Glutamatergic neuron (in vitro differentiated cells): ENCODE measurements around the gene MSL3. TPM values are rescaled to one million over a fixed set of nuclear protein-coding genes. Genes with fewer than 3 reads are reported as not detected.

Experiments used
- DNase-seq: peaks from one replicate; pipeline ENCODE4 v3.0.0; 2022
- H3K27ac Mint-ChIP-seq: one replicate; pipeline ENCODE4 v1.8.0; 2020; ENCODE audit warnings: mild to moderate bottlenecking, mixed read lengths, inconsistent platforms; ENCODE audit not compliant: unreplicated experiment
- H3K27me3 Mint-ChIP-seq: one replicate; pipeline ENCODE4 v1.8.0; 2020; ENCODE audit warnings: mild to moderate bottlenecking, moderate library complexity, mixed read lengths, inconsistent platforms; ENCODE audit not compliant: unreplicated experiment
- H3K36me3 Mint-ChIP-seq: one replicate; pipeline ENCODE4 v1.8.0; 2020; ENCODE audit warnings: mild to moderate bottlenecking, mixed read lengths, inconsistent platforms; ENCODE audit not compliant: unreplicated experiment
- H3K4me1 Mint-ChIP-seq: one replicate; pipeline ENCODE4 v1.8.0; 2020; ENCODE audit warnings: mild to moderate bottlenecking, low read depth, mixed read lengths, inconsistent platforms; ENCODE audit not compliant: unreplicated experiment
- H3K4me3 Mint-ChIP-seq: one replicate; pipeline ENCODE4 v1.8.0; 2020; ENCODE audit warnings: mild to moderate bottlenecking, mixed read lengths, inconsistent platforms; ENCODE audit not compliant: unreplicated experiment
- H3K9me3 Mint-ChIP-seq: one replicate; pipeline ENCODE4 v1.8.0; 2020; ENCODE audit warnings: mild to moderate bottlenecking, moderate library complexity, mixed read lengths, inconsistent platforms; ENCODE audit not compliant: unreplicated experiment
- total RNA-seq: library from RNA; stranded (reverse); fragmentation: NEBNext Ultra II Directional; extraction: Animal tissue kit (Norgen Biotek cat#: 25700); gene quantifications from one replicate; pipeline ENCODE4 v1.2.1, GENCODE V29; 2021; ENCODE audit not compliant: unreplicated experiment
- TF ChIP-seq, protein P1 (sequence below): fragments of 200-600 bp; sonication (generic); IDR thresholded peaks from one replicate; pipeline ENCODE4 v1.5.0; 2021; ENCODE audit not compliant: partially characterized antibody, unreplicated experiment

The MSL3 gene
- total RNA-seq, 1 donor from 2014 or later = 25.5 TPM

DNA sequence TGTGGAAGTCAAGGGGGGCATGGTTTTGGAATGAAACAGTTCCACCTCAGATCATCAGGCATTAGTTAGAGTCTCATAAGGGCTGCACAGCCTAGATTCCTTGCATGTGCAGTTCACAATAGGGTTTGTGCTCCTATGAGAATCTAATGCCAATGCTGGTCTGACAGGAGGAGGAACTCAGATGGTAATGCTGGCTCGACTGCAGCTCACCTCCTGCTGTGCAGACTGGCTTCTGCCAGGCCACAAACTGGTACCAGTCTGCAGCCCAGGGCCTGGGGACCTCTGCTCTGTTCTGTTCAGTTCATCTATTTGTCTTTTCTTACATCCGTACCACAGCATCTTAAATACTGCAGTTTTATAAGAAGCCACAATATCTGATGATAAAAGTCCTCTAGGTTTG lies 12.2 kb upstream of the MSL3 start:
- Mint-ChIP-seq H3K27me3 (no peaks in the 10 kb centered on the region), H3K9me3 (no peaks in the 10 kb centered on the region), H3K4me3 (no peak overlapping the region), H3K27ac (no peak overlapping the region), H3K4me1 (no peaks in the 10 kb centered on the region), H3K36me3 (no peaks in the 10 kb centered on the region)
- TF ChIP-seq, protein P1, sequence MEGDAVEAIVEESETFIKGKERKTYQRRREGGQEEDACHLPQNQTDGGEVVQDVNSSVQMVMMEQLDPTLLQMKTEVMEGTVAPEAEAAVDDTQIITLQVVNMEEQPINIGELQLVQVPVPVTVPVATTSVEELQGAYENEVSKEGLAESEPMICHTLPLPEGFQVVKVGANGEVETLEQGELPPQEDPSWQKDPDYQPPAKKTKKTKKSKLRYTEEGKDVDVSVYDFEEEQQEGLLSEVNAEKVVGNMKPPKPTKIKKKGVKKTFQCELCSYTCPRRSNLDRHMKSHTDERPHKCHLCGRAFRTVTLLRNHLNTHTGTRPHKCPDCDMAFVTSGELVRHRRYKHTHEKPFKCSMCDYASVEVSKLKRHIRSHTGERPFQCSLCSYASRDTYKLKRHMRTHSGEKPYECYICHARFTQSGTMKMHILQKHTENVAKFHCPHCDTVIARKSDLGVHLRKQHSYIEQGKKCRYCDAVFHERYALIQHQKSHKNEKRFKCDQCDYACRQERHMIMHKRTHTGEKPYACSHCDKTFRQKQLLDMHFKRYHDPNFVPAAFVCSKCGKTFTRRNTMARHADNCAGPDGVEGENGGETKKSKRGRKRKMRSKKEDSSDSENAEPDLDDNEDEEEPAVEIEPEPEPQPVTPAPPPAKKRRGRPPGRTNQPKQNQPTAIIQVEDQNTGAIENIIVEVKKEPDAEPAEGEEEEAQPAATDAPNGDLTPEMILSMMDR = no peak
- DNase-seq = no peak

DNA sequence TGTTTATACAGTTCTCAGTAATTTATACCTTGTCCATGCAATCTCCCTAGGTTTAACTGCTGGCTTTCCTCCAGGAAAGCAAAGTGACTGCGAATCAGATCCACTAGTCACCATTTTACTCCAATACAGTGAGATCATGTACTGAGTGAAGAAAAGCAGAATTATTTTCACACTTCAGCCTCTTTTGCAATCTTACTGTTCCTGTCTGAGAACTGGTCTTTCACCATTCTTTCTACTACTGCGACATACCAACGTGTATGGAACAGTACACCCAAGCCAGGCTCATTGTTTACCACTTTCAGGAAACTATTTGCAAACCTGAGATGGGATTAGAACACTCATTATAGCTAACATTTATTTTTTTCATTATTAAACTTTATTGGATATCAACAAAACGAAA lies 8.0 kb upstream of the MSL3 start:
- Mint-ChIP-seq H3K4me3 (no peak overlapping the region), H3K9me3 (no peaks in the 10 kb centered on the region), H3K27ac (no peak overlapping the region), H3K36me3 (no peaks in the 10 kb centered on the region), H3K27me3 (no peaks in the 10 kb centered on the region), H3K4me1 (no peaks in the 10 kb centered on the region)
- TF ChIP-seq, protein P1 = no peak
- DNase-seq = no peak

DNA sequence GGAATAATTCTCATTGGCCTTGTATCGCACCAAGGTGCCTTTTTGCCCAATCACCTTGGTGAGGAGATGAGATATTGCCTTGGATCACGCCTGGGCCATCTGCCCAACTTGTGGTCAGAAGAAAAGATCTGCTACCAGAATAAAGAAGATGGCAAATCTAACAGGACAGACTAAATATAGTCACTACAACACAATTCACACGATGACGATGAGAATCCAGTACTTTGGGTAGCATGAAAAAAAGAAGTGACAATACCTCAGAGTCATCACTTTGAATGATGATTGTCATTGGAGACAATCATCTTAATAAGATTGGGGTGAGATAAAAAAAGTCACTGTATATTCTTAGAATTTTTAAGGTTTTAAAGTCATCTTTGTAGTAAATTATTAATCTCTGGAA lies 7.3 kb upstream of the MSL3 start:
- Mint-ChIP-seq H3K27ac (no peak overlapping the region), H3K4me1 (no peaks in the 10 kb centered on the region), H3K27me3 (no peaks in the 10 kb centered on the region), H3K36me3 (no peaks in the 10 kb centered on the region), H3K4me3 (no peak overlapping the region), H3K9me3 (no peaks in the 10 kb centered on the region)
- TF ChIP-seq, protein P1 = no peak
- DNase-seq = no peak

DNA sequence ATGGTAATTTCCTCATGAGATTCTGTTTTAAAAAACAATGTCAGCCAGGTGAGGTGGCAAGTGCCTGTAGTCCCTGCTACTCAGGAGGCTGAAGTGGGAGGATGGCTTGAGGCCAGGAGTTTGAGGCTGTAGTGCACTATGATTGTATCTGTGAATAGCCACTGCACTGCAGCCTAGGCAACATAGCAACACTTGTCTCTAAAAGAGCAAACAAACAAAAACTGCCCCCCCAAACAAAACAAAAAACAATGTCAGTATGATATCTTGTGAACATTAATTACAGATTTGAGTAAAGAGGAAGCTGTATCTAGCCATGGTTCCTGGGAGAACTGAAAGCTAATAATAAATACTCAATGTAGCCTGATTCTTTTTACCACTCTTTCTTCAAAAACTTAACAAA lies 6.8 kb upstream of the MSL3 start:
- no peak for DNase-seq
- TF ChIP-seq, protein P1 = no peak
- no peak overlapping the region for H3K4me3 Mint-ChIP-seq
- H3K4me1 Mint-ChIP-seq = no peaks in the 10 kb centered on the region
- H3K9me3 Mint-ChIP-seq = no peaks in the 10 kb centered on the region
- no peaks in the 10 kb centered on the region for H3K36me3 Mint-ChIP-seq
- H3K27me3 Mint-ChIP-seq = no peaks in the 10 kb centered on the region
- no peak overlapping the region for H3K27ac Mint-ChIP-seq

DNA sequence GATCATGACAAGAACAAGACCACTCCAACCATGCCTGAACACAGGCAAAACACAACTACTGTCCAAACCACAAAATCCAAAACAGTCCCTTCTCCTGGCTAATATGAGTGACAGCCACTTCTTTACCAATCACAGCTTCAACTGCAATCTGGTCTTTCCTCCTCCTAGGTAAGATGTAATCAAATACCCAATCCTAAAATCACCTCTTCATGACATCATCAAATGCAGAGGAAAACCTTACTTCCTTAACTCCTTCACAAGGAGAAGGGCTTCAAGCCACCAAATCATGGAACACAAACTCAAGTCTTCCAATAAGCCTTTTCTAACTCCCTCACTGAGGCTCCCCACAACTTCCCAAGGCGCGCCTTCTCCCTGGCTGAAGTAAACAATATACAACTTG lies 4.4 kb upstream of the MSL3 start:
- TF ChIP-seq, protein P1 = no peak
- Mint-ChIP-seq H3K27me3 (peaks cover under 1% of the 10 kb centered on the region), H3K9me3 (peaks cover 2% of the 10 kb centered on the region), H3K27ac (no peak overlapping the region), H3K4me1 (no peaks in the 10 kb centered on the region), H3K4me3 (no peak overlapping the region), H3K36me3 (no peaks in the 10 kb centered on the region)
- no peak for DNase-seq
